BJ (cell line): ENCODE measurements around the gene BCHE. TPM values are rescaled to one million over a fixed set of nuclear protein-coding genes. Genes with fewer than 3 reads are reported as not detected.

Source experiments
- CTCF ChIA-PET: fragments of 350-600 bp; formaldehyde crosslinking; extraction: SDS; loops from one replicate; lab custom pipeline; 2021; ENCODE audit warnings: antibody characterized with exemption, inconsistent platforms; lab: Yijun Ruan, JAX
- POLR2A ChIA-PET: fragments of 300-600 bp; sonication (Branson Sonifier 250); formaldehyde crosslinking; extraction: SDS; loops from one replicate; lab custom pipeline; 2021; ENCODE audit warnings: antibody characterized with exemption; lab: Charles Lee
- DNase-seq: peaks from one replicate; pipeline ENCODE4 v3.0.0-alpha.2; 2011; ENCODE audit warnings: low read depth
- H3K27me3 ChIP-seq: 2 replicates; pipeline ENCODE4 v1.6.0; 2011; ENCODE audit warnings: low read length; ENCODE audit not compliant: control insufficient read depth, insufficient read depth
- H3K36me3 ChIP-seq: 2 replicates; pipeline ENCODE4 v1.5.1; 2011; ENCODE audit warnings: low read length; ENCODE audit not compliant: control insufficient read depth, insufficient read depth
- H3K4me3 ChIP-seq: 2 replicates; pipeline ENCODE4 v1.5.1; 2011; ENCODE audit warnings: low read depth, mild to moderate bottlenecking, control low read depth, low read length
- CTCF ChIP-seq: IDR thresholded peaks from 2 replicates; pipeline ENCODE4 v1.5.1; 2011; ENCODE audit warnings: low read depth, mild to moderate bottlenecking, control low read depth, inconsistent platforms, low read length, moderate library complexity; ENCODE audit not compliant: insufficient read depth
- polyA plus RNA-seq: library from polyadenylated mRNA; depleted of rRNA; stranded (reverse); fragments of >200 nt; gene quantifications from 2 replicates; pipeline ENCODE4 v1.2.3, GENCODE V29; 2011

The BCHE gene
- polyA plus RNA-seq, 1 experiment, result not detected

- ChIA-PET POLR2A (no interaction called here), CTCF (no interaction called here)
- no peaks in the 10 kb centered on the region for H3K27me3 ChIP-seq
- no peak overlapping the region for H3K4me3 ChIP-seq
- TF ChIP-seq CTCF, result no peak
- H3K36me3 ChIP-seq, result no peaks in the 10 kb centered on the region
- no peak for DNase-seq
Measured at GRCh38 chr3:165759041-165759440, 78.2 kb downstream of the BCHE start.

- Histone ChIP-seq H3K4me3 (no peak overlapping the region), H3K36me3 (no peaks in the 10 kb centered on the region), H3K27me3 (no peaks in the 10 kb centered on the region)
- no peak for DNase-seq
- ChIA-PET CTCF (no interaction called here), POLR2A (no interaction called here)
- TF ChIP-seq CTCF, result no peak
Measured at GRCh38 chr3:165755571-165755970, 81.7 kb downstream of the BCHE start.

- Histone ChIP-seq H3K27me3 (no peaks in the 10 kb centered on the region), H3K4me3 (no peak overlapping the region), H3K36me3 (no peaks in the 10 kb centered on the region)
- POLR2A ChIA-PET, result no interaction called here
- TF ChIP-seq CTCF, result no peak
- no peak for DNase-seq
- CTCF ChIA-PET, result no interaction called here
Measured at GRCh38 chr3:165754219-165755007, 82.8 kb downstream of the BCHE start.

GRCh38 chr3:165753560-165753959 is 83.7 kb downstream of the BCHE start:
- H3K4me3 ChIP-seq, result no peak overlapping the region
- ChIA-PET POLR2A (no interaction called here), CTCF (no interaction called here)
- no peaks in the 10 kb centered on the region for H3K36me3 ChIP-seq
- no peaks in the 10 kb centered on the region for H3K27me3 ChIP-seq
- no peak for DNase-seq
- TF ChIP-seq CTCF, result no peak

GRCh38 chr3:165751637-165752036 is 85.6 kb downstream of the BCHE start:
- Histone ChIP-seq H3K36me3 (no peaks in the 10 kb centered on the region), H3K4me3 (no peak overlapping the region), H3K27me3 (no peaks in the 10 kb centered on the region)
- ChIA-PET CTCF (no interaction called here), POLR2A (no interaction called here)
- no peak for DNase-seq
- TF ChIP-seq CTCF, result no peak
